GM21737 (cell line): ENCODE measurements around the gene CACNA1C.

Source experiments
- ATAC-seq: cut with Tn5 transposase; IDR thresholded peaks from one replicate; pipeline ENCODE4 v1.9.1; 2021; ENCODE audit warnings: mild to moderate bottlenecking, moderate library complexity; ENCODE audit not compliant: unreplicated experiment

The CACNA1C gene

GRCh38 chr12:2589381-2589780 lies 536.6 kb downstream of the CACNA1C start:
- ATAC-seq = no peak

GRCh38 chr12:2593045-2593444 lies 540.3 kb downstream of the CACNA1C start:
- ATAC-seq = no peak

- no peak for ATAC-seq
Measured at GRCh38 chr12:2596441-2596840, 543.7 kb downstream of the CACNA1C start.

DNA sequence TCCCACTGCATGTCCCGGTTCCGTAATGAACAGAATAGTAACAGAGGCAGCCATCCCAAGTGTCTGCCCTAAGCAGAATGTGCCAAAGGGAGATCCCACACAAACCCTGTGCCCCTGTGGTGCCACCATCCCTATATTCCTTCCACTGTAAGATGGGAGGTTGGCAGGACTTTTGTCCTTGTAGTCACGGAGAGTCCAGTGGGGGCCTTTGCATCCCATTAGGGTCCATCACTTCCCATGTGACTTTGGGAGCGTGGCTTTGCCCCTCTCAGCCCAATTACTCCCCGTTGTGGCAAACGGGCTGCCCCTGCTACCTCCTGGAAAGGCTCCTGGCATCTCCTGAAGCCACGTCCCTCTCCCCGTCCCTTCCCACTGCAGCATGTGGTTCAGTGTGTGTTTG lies 552.5 kb downstream of the CACNA1C start:
- ATAC-seq = no peak

DNA sequence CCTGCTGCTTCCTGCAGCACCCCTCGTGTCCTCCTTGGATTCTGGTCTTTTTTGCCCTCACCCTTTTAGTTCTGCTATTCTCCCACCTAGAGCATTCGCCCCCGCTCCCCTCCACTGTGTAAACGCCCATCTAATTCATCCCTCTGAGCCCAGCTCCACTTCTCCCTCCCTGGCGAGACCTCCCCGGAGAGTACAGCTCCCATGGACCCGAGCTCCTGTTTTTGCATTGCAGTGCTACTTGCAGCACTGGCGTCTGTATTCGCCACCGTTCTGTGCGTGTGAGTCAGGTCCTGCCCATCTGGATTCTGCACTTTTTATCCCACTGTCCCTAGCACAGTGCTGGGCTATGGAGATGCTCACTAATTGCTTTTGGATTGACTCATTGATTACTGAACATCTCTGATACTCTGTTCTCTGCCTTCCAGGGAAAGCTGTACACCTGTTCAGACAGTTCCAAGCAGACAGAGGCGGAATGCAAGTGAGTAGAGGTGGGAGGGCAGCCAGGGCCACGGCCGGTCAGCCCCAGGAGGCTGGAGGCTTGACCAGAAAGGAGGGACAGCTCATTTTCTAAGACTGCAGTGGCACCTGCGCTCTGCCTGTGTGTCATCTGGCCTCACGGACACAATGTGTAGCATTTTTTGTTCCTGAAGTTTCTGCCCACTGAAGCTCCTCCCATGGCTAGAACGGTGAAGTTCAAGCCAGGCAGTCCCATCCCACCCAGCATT lies 553.6 kb downstream of the CACNA1C start:
- no peak for ATAC-seq

DNA sequence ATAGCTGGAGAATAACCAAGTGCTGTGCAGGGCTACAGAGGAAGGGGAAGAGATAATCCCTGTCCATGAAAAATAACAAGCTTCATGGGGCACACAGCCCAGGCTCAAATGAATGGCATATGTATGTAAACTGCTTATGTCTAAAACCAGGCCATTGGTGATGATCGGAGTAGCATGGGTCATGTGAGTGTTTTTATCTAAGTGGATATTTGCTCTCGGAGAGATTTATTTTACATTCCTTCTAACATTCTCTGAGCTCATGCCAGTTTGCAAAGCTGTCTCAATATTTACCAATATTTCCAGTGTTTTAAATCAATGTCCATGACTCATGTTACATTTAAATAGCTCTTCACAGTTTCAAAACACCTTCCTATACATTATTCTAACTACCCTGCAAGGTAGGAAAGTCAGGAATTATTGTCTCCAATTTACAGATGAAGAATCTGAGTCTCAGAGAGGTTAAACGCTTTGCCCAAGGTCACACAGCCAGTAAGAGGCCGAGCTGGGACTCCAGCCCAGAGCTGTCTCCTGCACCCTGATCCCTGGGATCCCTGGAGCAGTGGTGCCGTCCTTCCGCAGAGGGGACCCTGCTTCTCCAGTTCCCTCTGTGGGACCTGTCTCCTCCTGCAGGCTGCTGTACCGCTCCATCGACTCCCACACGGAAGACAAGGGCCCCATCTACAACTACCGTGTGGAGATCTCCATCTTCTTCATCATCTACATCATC lies 555.3 kb downstream of the CACNA1C start:
- ATAC-seq = no peak

DNA sequence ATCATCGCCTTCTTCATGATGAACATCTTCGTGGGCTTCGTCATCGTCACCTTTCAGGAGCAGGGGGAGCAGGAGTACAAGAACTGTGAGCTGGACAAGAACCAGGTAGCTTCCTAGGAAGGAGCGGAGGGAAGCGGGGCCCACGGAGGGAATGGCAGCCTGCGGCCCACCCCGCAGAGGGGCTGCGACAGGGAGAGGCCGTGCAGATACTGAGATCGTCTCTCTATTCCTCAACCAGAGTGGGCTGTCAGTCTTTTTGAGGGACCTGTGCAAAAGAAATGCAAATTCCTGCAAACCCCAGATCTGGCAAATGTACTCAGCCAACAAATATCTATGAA lies 555.8 kb downstream of the CACNA1C start:
- ATAC-seq = no peak

- ATAC-seq = no peak
Measured at GRCh38 chr12:2609020-2609419, 556.2 kb downstream of the CACNA1C start.

DNA sequence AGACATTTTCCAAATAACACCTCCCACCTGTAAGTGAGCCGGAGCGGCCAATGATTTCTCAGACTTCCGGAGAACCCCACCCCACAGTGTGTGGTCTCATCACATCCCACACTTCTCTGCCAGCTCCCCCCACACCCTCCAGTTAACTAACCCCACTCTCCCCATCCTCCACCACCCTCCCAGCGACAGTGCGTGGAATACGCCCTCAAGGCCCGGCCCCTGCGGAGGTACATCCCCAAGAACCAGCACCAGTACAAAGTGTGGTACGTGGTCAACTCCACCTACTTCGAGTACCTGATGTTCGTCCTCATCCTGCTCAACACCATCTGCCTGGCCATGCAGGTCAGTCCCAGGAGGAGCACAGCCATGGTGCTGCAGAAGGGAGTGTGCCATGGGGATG lies 557.6 kb downstream of the CACNA1C start:
- no peak for ATAC-seq

DNA sequence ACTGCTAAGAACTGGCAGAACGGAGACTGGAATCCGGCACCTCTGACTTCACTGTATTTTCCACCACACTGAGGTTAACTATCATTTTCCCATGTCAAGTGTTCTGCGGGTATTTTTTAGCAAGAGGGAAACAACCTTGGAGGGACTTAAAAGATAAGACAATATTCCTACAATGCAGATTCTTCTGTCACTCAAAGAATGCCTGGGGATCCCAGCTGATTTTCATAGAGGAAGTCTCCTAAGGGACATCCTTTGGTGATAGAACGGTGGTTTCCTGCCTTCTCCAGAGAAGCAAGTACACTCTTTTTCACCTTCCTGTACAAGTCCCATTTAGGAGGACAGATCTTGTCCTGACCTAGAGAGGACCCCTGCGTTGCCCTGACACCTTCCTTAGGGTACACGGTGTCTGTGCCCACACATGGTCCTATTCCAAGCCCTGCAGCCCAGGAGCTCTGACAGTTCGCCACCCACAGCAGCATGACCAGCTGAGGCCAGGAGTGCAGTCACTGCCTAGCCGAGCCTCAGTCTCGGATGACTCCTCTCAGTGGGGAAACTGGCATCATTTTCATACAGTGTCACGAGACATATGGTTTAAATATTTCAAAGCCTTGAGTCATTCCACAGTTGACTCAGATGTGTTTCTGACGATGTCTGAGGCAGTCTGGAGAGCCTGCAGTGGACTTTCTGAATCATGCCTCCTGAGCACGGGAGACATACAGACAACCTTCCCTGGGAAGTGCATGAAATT lies 560.7 kb downstream of the CACNA1C start:
- ATAC-seq = no peak

- no peak for ATAC-seq
Measured at GRCh38 chr12:2614341-2614740, 561.6 kb downstream of the CACNA1C start.

DNA sequence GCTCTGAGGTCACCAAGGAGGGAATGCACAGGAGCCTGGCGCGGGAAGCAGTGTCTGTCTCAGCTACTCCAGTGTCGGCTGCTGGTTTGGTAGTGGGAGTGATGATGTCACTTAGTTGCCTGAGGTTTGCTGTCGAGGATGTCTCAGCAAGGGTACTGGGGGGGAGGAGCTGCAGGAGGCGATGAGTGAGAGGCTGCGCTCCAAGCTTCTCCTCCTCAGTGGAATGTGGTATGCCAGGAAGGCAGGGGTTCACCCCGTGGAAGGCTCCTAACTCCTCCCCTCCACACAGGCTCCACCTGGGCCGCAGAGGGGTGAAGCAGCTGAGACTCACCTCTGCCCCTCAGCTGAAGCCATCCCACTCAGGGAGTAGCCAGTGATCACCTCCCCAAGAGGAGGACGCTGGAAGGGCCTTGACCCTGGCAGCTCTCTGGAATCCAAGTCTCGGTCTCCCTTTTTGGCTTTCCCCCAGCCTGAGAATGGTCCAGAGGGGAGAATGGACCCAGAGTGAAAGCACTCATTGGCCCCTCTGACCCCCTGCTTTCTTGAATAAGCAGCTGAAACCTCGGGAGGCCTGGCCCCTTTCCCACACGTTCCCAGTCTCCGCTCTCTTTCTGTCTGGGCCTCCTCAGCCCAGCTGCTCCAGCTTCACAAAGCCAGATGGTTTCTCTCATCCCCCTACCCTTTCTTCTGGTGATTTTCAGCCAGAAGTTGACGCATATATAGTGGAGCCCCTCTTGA lies 563.0 kb downstream of the CACNA1C start:
- no peak for ATAC-seq

- ATAC-seq = no peak
Measured at GRCh38 chr12:2616763-2617162, 564.0 kb downstream of the CACNA1C start.

- no peak for ATAC-seq
Measured at GRCh38 chr12:2617365-2617764, 564.6 kb downstream of the CACNA1C start.

DNA sequence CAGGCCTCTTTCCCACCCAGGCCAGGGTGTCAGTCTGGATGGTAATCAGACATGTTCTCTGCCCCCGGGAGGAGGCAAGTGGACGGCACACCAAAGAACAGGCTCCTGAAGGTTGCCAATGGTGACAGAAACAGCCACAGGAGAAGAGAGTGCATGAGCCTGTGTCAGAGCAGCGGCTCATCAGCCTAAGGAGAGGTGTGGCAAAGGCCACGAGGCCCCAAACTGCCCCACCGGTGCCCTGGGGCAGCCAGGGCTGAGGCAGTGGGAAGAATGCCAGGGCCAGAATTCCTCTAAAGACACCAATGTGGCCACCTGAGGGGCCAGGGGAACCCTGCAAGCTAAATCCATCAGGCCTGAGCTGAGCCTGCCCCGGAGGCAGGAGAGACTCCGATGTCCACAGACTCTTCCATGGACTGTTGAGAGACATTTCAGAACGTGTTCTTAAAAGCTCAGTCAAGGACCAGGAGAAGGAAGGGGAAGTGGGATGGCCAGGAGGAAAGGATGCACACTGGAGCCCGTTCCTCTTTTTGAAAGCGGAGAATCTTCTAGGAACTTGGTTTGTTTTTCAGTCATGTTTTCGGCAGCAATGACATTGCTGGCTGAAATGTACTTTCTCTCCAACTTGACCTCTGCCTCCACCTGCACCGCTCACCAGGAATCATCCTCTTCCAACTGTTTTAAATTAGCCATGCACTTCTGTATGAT lies 565.7 kb downstream of the CACNA1C start:
- ATAC-seq = no peak

GRCh38 chr12:2619136-2619535 lies 566.3 kb downstream of the CACNA1C start:
- ATAC-seq = no peak

DNA sequence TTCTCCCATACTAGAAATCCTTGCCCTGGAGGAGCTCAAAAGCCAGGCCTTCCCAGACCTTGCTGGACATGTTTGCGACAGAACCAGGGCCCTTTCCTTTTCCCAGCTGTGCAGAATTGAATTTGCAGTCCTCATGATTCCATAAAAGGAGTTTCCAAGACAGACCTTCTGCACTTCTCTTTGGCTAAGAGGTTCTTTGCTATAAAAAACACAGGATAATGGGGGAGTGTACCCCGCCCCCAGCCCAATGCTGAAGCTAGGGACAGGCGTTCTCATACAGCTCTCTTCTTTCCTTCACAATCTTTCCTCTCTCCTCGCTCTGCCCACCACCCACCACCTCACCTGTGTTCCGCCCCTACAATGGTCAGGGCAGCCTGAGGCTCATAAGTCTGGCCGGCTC lies 569.7 kb downstream of the CACNA1C start:
- ATAC-seq = no peak

GRCh38 chr12:2623472-2623871 lies 570.7 kb downstream of the CACNA1C start:
- no peak for ATAC-seq

DNA sequence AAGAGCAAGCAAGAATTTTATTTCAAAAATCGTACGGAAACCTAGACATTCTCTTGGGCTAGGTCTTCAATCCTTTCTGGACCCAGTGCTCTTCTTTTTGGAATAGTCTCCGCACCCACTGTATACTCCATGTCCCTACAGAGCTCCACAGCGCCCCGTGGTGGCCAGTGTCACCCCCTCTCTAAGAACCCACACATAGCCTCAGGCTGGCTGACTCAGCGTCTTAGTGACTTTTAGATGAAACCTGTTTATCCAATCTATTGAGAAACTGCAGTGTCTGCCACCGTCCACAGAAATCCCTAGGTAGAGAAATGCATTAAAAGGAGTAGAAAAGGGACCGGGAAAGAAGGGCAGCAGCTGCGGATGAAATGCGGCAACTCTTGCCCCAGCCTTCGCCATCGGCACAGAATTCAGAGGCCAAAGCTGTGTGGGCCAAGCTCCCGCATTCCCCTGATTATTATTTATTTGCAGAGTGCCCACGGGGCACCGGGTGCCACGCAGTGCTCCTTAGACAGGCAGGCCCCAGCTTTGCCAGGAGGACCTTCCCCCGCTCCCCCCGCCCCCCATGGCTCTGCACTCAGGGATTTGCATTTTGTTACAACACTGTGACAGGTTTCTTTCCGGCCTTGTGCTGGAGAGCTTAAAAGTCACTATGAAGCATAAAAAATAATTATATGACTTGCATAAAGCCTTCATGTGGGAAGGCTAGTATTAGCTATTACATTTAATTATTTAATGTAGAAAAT lies 571.9 kb downstream of the CACNA1C start:
- no peak for ATAC-seq

DNA sequence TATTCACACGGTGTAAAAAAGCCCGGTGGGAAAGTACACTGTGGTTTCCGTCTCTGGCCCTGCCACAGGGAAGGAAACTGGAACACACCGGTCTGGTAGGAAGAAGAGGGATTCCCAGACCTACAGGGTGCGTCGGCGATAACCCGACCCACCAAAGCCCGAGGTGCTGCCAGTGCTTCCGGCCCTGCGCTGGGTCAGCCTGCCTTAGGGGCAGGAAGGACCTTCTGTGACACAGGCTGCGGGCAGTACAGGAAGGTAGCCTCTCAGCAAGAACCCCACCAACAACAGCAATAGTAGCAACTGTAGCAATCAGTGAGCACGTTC lies 572.5 kb downstream of the CACNA1C start:
- ATAC-seq = no peak
